HepG2 (cell line): ENCODE measurements around the gene MRPL27. TPM values are rescaled to one million over a fixed set of nuclear protein-coding genes. Genes with fewer than 3 reads are reported as not detected.
A peak's percentile ranks its signal among the peaks of the same experiment; 100 is the strongest.

Source experiments
- CBX2 ChIP-seq, 2 experiments: fragments of 200-600 bp in 1 of 2; sonication (generic); formaldehyde crosslinking in 1 of 2; IDR thresholded peaks; 2 replicates each; pipeline versions ENCODE4 v1.7.0 to v1.8.1; 2018 to 2022; ENCODE audit warnings: low read depth in 2 of 2, low read length in 1 of 2, mild to moderate bottlenecking in 1 of 2, missing genetic modification reagents in 1 of 2
- GLI4 ChIP-seq: sonication (generic); formaldehyde crosslinking; IDR thresholded peaks from 2 replicates; pipeline ENCODE4 v1.5.1; 2020; ENCODE audit warnings: missing genetic modification reagents, mild to moderate bottlenecking, moderate library complexity, borderline replicate concordance
- ISL2 ChIP-seq: sonication (generic); formaldehyde crosslinking; IDR thresholded peaks from 2 replicates; pipeline ENCODE4 v1.5.0; 2020; ENCODE audit warnings: missing genetic modification reagents
- KDM5A ChIP-seq: fragments of 200-600 bp; sonication (generic); IDR thresholded peaks from 2 replicates; pipeline ENCODE4 v1.7.0; 2018; ENCODE audit warnings: antibody characterized with exemption, mild to moderate bottlenecking, low read length, borderline replicate concordance
- MIER3 ChIP-seq: IDR thresholded peaks from 2 replicates; pipeline ENCODE4 v1.6.1; 2016; ENCODE audit warnings: missing compliant biosample characterization, borderline replicate concordance
- NFAT5 ChIP-seq: sonication (generic); formaldehyde crosslinking; IDR thresholded peaks from 2 replicates; pipeline ENCODE4 v1.4.0; 2020; ENCODE audit warnings: missing genetic modification reagents
- NR2F2 ChIP-seq: IDR thresholded peaks from 2 replicates; pipeline ENCODE4 v1.6.1; 2012; ENCODE audit warnings: low read depth, inconsistent platforms, borderline replicate concordance
- SNAPC5 ChIP-seq: sonication (generic); formaldehyde crosslinking; IDR thresholded peaks from 2 replicates; pipeline ENCODE4 v1.8.1; 2023; ENCODE audit warnings: mild to moderate bottlenecking, missing genetic modification reagents, borderline replicate concordance
- SP140L ChIP-seq: sonication (generic); formaldehyde crosslinking; IDR thresholded peaks from 2 replicates; pipeline ENCODE4 v1.4.0; 2020; ENCODE audit warnings: missing genetic modification reagents, borderline replicate concordance
- THYN1 ChIP-seq: sonication (generic); formaldehyde crosslinking; IDR thresholded peaks from 2 replicates; pipeline ENCODE4 v1.8.1; 2023; ENCODE audit warnings: low read depth, mild to moderate bottlenecking, moderate library complexity, missing genetic modification reagents, borderline replicate concordance
- ZFP62 ChIP-seq: sonication (generic); formaldehyde crosslinking; IDR thresholded peaks from 2 replicates; pipeline ENCODE4 v1.4.0; 2020; ENCODE audit warnings: missing genetic modification reagents
- ZFP90 ChIP-seq: sonication (generic); formaldehyde crosslinking; IDR thresholded peaks from 2 replicates; pipeline ENCODE4 v1.8.0; 2022; ENCODE audit warnings: missing genetic modification reagents, mild to moderate bottlenecking, inconsistent platforms, borderline replicate concordance
- ZFY ChIP-seq: sonication (generic); formaldehyde crosslinking; IDR thresholded peaks from 2 replicates; pipeline ENCODE4 v1.4.0; 2020; ENCODE audit warnings: missing genetic modification reagents
- ZKSCAN8 ChIP-seq: IDR thresholded peaks from 2 replicates; pipeline ENCODE4 v1.6.1; 2016; ENCODE audit warnings: borderline replicate concordance, missing genetic modification reagents, missing compliant biosample characterization
- ZNF121 ChIP-seq: sonication (generic); formaldehyde crosslinking; IDR thresholded peaks from 2 replicates; pipeline ENCODE4 v1.5.0; 2020; ENCODE audit warnings: mild to moderate bottlenecking, missing genetic modification reagents
- ZNF362 ChIP-seq: sonication (generic); formaldehyde crosslinking; IDR thresholded peaks from 2 replicates; pipeline ENCODE4 v1.4.0; 2020; ENCODE audit warnings: missing genetic modification reagents, mild to moderate bottlenecking, borderline replicate concordance
- ZNF615 ChIP-seq: sonication (generic); formaldehyde crosslinking; IDR thresholded peaks from 2 replicates; pipeline ENCODE4 v1.5.0; 2020; ENCODE audit warnings: mild to moderate bottlenecking, missing genetic modification reagents, borderline replicate concordance
- ZNF619 ChIP-seq: sonication (generic); formaldehyde crosslinking; IDR thresholded peaks from 2 replicates; pipeline ENCODE4 v1.4.0; 2020; ENCODE audit warnings: mild to moderate bottlenecking, missing genetic modification reagents
- ZNF7 ChIP-seq: IDR thresholded peaks from 2 replicates; pipeline ENCODE4 v1.6.1; 2016; ENCODE audit warnings: missing biosample characterization, missing genetic modification reagents
- ZNF800 ChIP-seq: sonication (generic); formaldehyde crosslinking; IDR thresholded peaks from 2 replicates; pipeline ENCODE4 v1.4.0; 2020; ENCODE audit warnings: missing genetic modification reagents
- polyA plus RNA-seq, 8 experiments: library from polyadenylated mRNA; depleted of rRNA in 3 of 8; stranded (reverse) in 7 of 8; unstranded in 1 of 8; fragments of >200 nt; fragmentation: Illumina TruSeq in 4 of 8; extraction: Trizol in 4 of 8; gene quantifications; 2 replicates each; pipeline versions ENCODE4 v1.2.1 to v1.2.3, GENCODE V29; 2011 to 2016; ENCODE audit warnings: low read depth in 4 of 8, missing spikeins in 1 of 8, mixed read lengths in 1 of 8; ENCODE audit not compliant: insufficient read depth in 1 of 8
- total RNA-seq, 5 experiments: library from RNA; depleted of rRNA; stranded (reverse); fragments of >200 nt; fragmentation: Illumina TruSeq; extraction: Trizol; gene quantifications; 2 replicates each; pipeline ENCODE4 v1.2.3, GENCODE V29; 2016; ENCODE audit warnings: low read depth in 1 of 5

The MRPL27 gene
- total and polyA plus RNA-seq, 2 of the 13 experiments (the other 11 are each of a cell fraction or from before 2014, with no cell fraction given), result 137 to 217 TPM

- peak; percentile 84 for TF ChIP-seq ZNF800 (CRISPR knock-in tag)
- peak; percentile 100 for TF ChIP-seq MIER3 (CRISPR knock-in tag)
- no peak for TF ChIP-seq ZFP62
- peak; percentile 93; the same call in 1 of the 2 replicates for TF ChIP-seq SP140L (CRISPR knock-in tag)
- TF ChIP-seq GLI4 (CRISPR knock-in tag), result peak; percentile 98
- TF ChIP-seq ZNF619 (CRISPR knock-in tag), result peak; percentile 91
- peak; percentile 93; the same call in 1 of the 2 replicates for TF ChIP-seq ZFP90 (CRISPR knock-in tag)
- TF ChIP-seq ZNF362, result peak; percentile 85
- peak; percentile 93 for TF ChIP-seq ZKSCAN8 (CRISPR knock-in tag)
- TF ChIP-seq ZNF7, result no peak; the same call in 1 of the 2 replicates
- peak; percentile 72 for TF ChIP-seq KDM5A
- peak; percentile 79 for TF ChIP-seq ISL2
- no peak for TF ChIP-seq ZNF615 (CRISPR knock-in tag)
- peak; percentile 75; the same call in 1 of the 2 replicates for TF ChIP-seq NFAT5 (CRISPR knock-in tag)
- TF ChIP-seq CBX2 (IDR thresholded peaks at IDR 0.05; ENCODE audit: low read depth, low read length), result no peak
- peak; percentile 78; the same call in 1 of the 2 replicates for TF ChIP-seq CBX2 (CRISPR knock-in tag; IDR thresholded peaks at IDR 0.05; ENCODE audit: low read depth)
- TF ChIP-seq ZFY (CRISPR knock-in tag), result peak; percentile 97
- TF ChIP-seq THYN1, result peak; percentile 93; the same call in 1 of the 2 replicates
- TF ChIP-seq NR2F2, result no peak
- TF ChIP-seq SNAPC5 (CRISPR knock-in tag), result peak; percentile 86
- TF ChIP-seq ZNF121 (CRISPR knock-in tag), result peak; percentile 57; the same call in 1 of the 2 replicates
Observed at GRCh38 chr17:50397111-50397918, 24.3 kb upstream of the MRPL27 start, which contains the start of gene LRRC59 (continued).
